Measurements from ENCODE around the gene SSC4D. TPM values are rescaled to one million over a fixed set of nuclear protein-coding genes. Genes with fewer than 3 reads are reported as not detected.
A peak's percentile ranks its signal among the peaks of the same experiment; 100 is the strongest.
"Not testable (repeated sequence)": the region's sequence is repeated elsewhere in the genome, so short reads cannot be mapped to it uniquely, and the experiment has no call there.

Gene SSC4D
- polyA plus RNA-seq, 2 donors = 0.59 to 0.88 TPM

- H3K27me3 ChIP-seq (ENCODE audit: control insufficient read depth in 1 of 2, insufficient read depth in 2 of 2, low read length in 2 of 2); H3K4me1 ChIP-seq (ENCODE audit: control insufficient read depth in 2 of 2, insufficient read depth in 2 of 2, low read length in 1 of 2); H3K36me3 ChIP-seq (ENCODE audit: control insufficient read depth in 2 of 2, insufficient read depth in 2 of 2, low read length in 1 of 2); H3K4me3 ChIP-seq (ENCODE audit: low read depth in 1 of 2, low read length in 2 of 2); H3K9me3 ChIP-seq (ENCODE audit: control insufficient read depth in 2 of 2, insufficient read depth in 1 of 2, low read depth in 1 of 2, low read length in 1 of 2); H3K27ac ChIP-seq (ENCODE audit: low read depth in 2 of 2, low read length in 1 of 2): not testable (repeated sequence)
- WGBS, 2 donors = 77 to 86% methylated on average over 8 of the region's 8 CpGs
Measured at GRCh38 chr7:76403097-76403496, 6.4 kb downstream of the SSC4D start.

- H3K27me3 ChIP-seq (ENCODE audit: control insufficient read depth in 1 of 2, insufficient read depth in 2 of 2, low read length in 2 of 2) = no peaks in the 10 kb centered on the region
- peaks cover 0 to 3% of the 10 kb centered on the region in 2 donors for H3K36me3 ChIP-seq (ENCODE audit: control insufficient read depth in 2 of 2, insufficient read depth in 2 of 2, low read length in 1 of 2)
- no peaks in the 10 kb centered on the region for H3K9me3 ChIP-seq (ENCODE audit: control insufficient read depth in 2 of 2, insufficient read depth in 1 of 2, low read depth in 1 of 2, low read length in 1 of 2)
- WGBS, 2 donors = 93 to 95% methylated on average over 23 of the region's 23 CpGs
- H3K4me1 ChIP-seq (ENCODE audit: control insufficient read depth in 2 of 2, insufficient read depth in 2 of 2, low read length in 1 of 2) = peaks cover 0 to 4% of the 10 kb centered on the region in 2 donors
- H3K4me3 ChIP-seq (ENCODE audit: low read depth in 1 of 2, low read length in 2 of 2) = no peak overlapping the region
- H3K27ac ChIP-seq (ENCODE audit: low read depth in 2 of 2, low read length in 1 of 2) = no peak overlapping the region
Measured at GRCh38 chr7:76400248-76400647, 9.2 kb downstream of the SSC4D start.

- Histone ChIP-seq H3K4me1 (ENCODE audit: control insufficient read depth in 2 of 2, insufficient read depth in 2 of 2, low read length in 1 of 2) (peaks cover 0 to 7% of the 10 kb centered on the region in 2 donors), H3K27me3 (ENCODE audit: control insufficient read depth in 1 of 2, insufficient read depth in 2 of 2, low read length in 2 of 2) (no peaks in the 10 kb centered on the region), H3K4me3 (ENCODE audit: low read depth in 1 of 2, low read length in 2 of 2) (peak overlapping the region; percentile 52 to 53), H3K36me3 (ENCODE audit: control insufficient read depth in 2 of 2, insufficient read depth in 2 of 2, low read length in 1 of 2) (peaks cover 0 to 3% of the 10 kb centered on the region in 2 donors), H3K27ac (ENCODE audit: low read depth in 2 of 2, low read length in 1 of 2) (no peak overlapping the region), H3K9me3 (ENCODE audit: control insufficient read depth in 2 of 2, insufficient read depth in 1 of 2, low read depth in 1 of 2, low read length in 1 of 2) (no peaks in the 10 kb centered on the region)
- WGBS, 2 donors = 13 to 17% methylated on average over 44 to 45 of the region's 45 CpGs
Measured at GRCh38 chr7:76397409-76398183, 11.9 kb downstream of the SSC4D start.

- H3K27ac ChIP-seq (ENCODE audit: low read depth in 2 of 2, low read length in 1 of 2) = no peak overlapping the region
Measured at GRCh38 chr7:76396864-76397263, 12.6 kb downstream of the SSC4D start.

GRCh38 chr7:76395965-76396726 lies 13.4 kb downstream of the SSC4D start:
- H3K27me3 ChIP-seq (ENCODE audit: control insufficient read depth in 1 of 2, insufficient read depth in 2 of 2, low read length in 2 of 2) = no peaks in the 10 kb centered on the region
- peaks cover 0 to 7% of the 10 kb centered on the region in 2 donors for H3K4me1 ChIP-seq (ENCODE audit: control insufficient read depth in 2 of 2, insufficient read depth in 2 of 2, low read length in 1 of 2)
- no peaks in the 10 kb centered on the region for H3K9me3 ChIP-seq (ENCODE audit: control insufficient read depth in 2 of 2, insufficient read depth in 1 of 2, low read depth in 1 of 2, low read length in 1 of 2)
- H3K27ac ChIP-seq (ENCODE audit: low read depth in 2 of 2, low read length in 1 of 2) = no peak overlapping the region
- H3K4me3 ChIP-seq (ENCODE audit: low read depth in 1 of 2, low read length in 2 of 2) = no peak overlapping the region
- peaks cover 0 to 3% of the 10 kb centered on the region in 2 donors for H3K36me3 ChIP-seq (ENCODE audit: control insufficient read depth in 2 of 2, insufficient read depth in 2 of 2, low read length in 1 of 2)
- 68 to 70% methylated on average over 13 of the region's 13 CpGs for WGBS, 2 donors

More at GRCh38 chr7:76396864-76397263, 12.6 kb downstream of the SSC4D start:
- H3K4me1 ChIP-seq (ENCODE audit: control insufficient read depth in 2 of 2, insufficient read depth in 2 of 2, low read length in 1 of 2) = peaks cover 0 to 7% of the 10 kb centered on the region in 2 donors
- peak overlapping the region in 1 of 2 donors; percentile 52 for H3K4me3 ChIP-seq (ENCODE audit: low read depth in 1 of 2, low read length in 2 of 2)
- no peaks in the 10 kb centered on the region for H3K9me3 ChIP-seq (ENCODE audit: control insufficient read depth in 2 of 2, insufficient read depth in 1 of 2, low read depth in 1 of 2, low read length in 1 of 2)
- H3K36me3 ChIP-seq (ENCODE audit: control insufficient read depth in 2 of 2, insufficient read depth in 2 of 2, low read length in 1 of 2) = peaks cover 0 to 3% of the 10 kb centered on the region in 2 donors
- H3K27me3 ChIP-seq (ENCODE audit: control insufficient read depth in 1 of 2, insufficient read depth in 2 of 2, low read length in 2 of 2) = no peaks in the 10 kb centered on the region
- WGBS, 2 donors = 53 to 63% methylated on average over 8 of the region's 8 CpGs

- not testable (repeated sequence) for H3K4me3 ChIP-seq (ENCODE audit: low read depth in 1 of 2, low read length in 2 of 2); H3K27ac ChIP-seq (ENCODE audit: low read depth in 2 of 2, low read length in 1 of 2); H3K9me3 ChIP-seq (ENCODE audit: control insufficient read depth in 2 of 2, insufficient read depth in 1 of 2, low read depth in 1 of 2, low read length in 1 of 2); H3K27me3 ChIP-seq (ENCODE audit: control insufficient read depth in 1 of 2, insufficient read depth in 2 of 2, low read length in 2 of 2); H3K4me1 ChIP-seq (ENCODE audit: control insufficient read depth in 2 of 2, insufficient read depth in 2 of 2, low read length in 1 of 2); H3K36me3 ChIP-seq (ENCODE audit: control insufficient read depth in 2 of 2, insufficient read depth in 2 of 2, low read length in 1 of 2)
- WGBS, 2 donors = 85 to 90% methylated on average over 11 of the region's 11 CpGs
Measured at GRCh38 chr7:76395605-76395964, 13.9 kb downstream of the SSC4D start.

GRCh38 chr7:76394957-76395356 lies 14.5 kb downstream of the SSC4D start:
- Histone ChIP-seq H3K36me3 (ENCODE audit: control insufficient read depth in 2 of 2, insufficient read depth in 2 of 2, low read length in 1 of 2) (no peaks in the 10 kb centered on the region), H3K4me3 (ENCODE audit: low read depth in 1 of 2, low read length in 2 of 2) (no peak overlapping the region), H3K4me1 (ENCODE audit: control insufficient read depth in 2 of 2, insufficient read depth in 2 of 2, low read length in 1 of 2) (peaks cover 0 to 7% of the 10 kb centered on the region in 2 donors), H3K9me3 (ENCODE audit: control insufficient read depth in 2 of 2, insufficient read depth in 1 of 2, low read depth in 1 of 2, low read length in 1 of 2) (no peaks in the 10 kb centered on the region), H3K27ac (ENCODE audit: low read depth in 2 of 2, low read length in 1 of 2) (no peak overlapping the region), H3K27me3 (ENCODE audit: control insufficient read depth in 1 of 2, insufficient read depth in 2 of 2, low read length in 2 of 2) (no peaks in the 10 kb centered on the region)
- WGBS, 2 donors = 90 to 93% methylated on average over 9 of the region's 9 CpGs

GRCh38 chr7:76393116-76394031 lies 16.1 kb downstream of the SSC4D start:
- Histone ChIP-seq H3K4me3 (ENCODE audit: low read depth in 1 of 2, low read length in 2 of 2) (peak overlapping the region; percentile 60 to 81), H3K4me1 (ENCODE audit: control insufficient read depth in 2 of 2, insufficient read depth in 2 of 2, low read length in 1 of 2) (peaks cover 0 to 7% of the 10 kb centered on the region in 2 donors), H3K9me3 (ENCODE audit: control insufficient read depth in 2 of 2, insufficient read depth in 1 of 2, low read depth in 1 of 2, low read length in 1 of 2) (no peaks in the 10 kb centered on the region), H3K36me3 (ENCODE audit: control insufficient read depth in 2 of 2, insufficient read depth in 2 of 2, low read length in 1 of 2) (no peaks in the 10 kb centered on the region), H3K27me3 (ENCODE audit: control insufficient read depth in 1 of 2, insufficient read depth in 2 of 2, low read length in 2 of 2) (no peaks in the 10 kb centered on the region), H3K27ac (ENCODE audit: low read depth in 2 of 2, low read length in 1 of 2) (peak overlapping the region; percentile 84 to 87)
- 3% methylated on average over 82 to 99 of the region's 99 CpGs for WGBS, 2 donors

- WGBS, 2 donors = 33 to 38% methylated on average over 12 of the region's 12 CpGs
- Histone ChIP-seq H3K27ac (ENCODE audit: low read depth in 2 of 2, low read length in 1 of 2) (peak overlapping the region; percentile 84 to 87), H3K4me3 (ENCODE audit: low read depth in 1 of 2, low read length in 2 of 2) (peak overlapping the region; percentile 43 to 60), H3K9me3 (ENCODE audit: control insufficient read depth in 2 of 2, insufficient read depth in 1 of 2, low read depth in 1 of 2, low read length in 1 of 2) (no peaks in the 10 kb centered on the region), H3K4me1 (ENCODE audit: control insufficient read depth in 2 of 2, insufficient read depth in 2 of 2, low read length in 1 of 2) (peaks cover 0 to 5% of the 10 kb centered on the region in 2 donors), H3K36me3 (ENCODE audit: control insufficient read depth in 2 of 2, insufficient read depth in 2 of 2, low read length in 1 of 2) (no peaks in the 10 kb centered on the region), H3K27me3 (ENCODE audit: control insufficient read depth in 1 of 2, insufficient read depth in 2 of 2, low read length in 2 of 2) (no peaks in the 10 kb centered on the region)
Measured at GRCh38 chr7:76392531-76393115, 16.9 kb downstream of the SSC4D start.

Measured in esophagus (tissue), 2 donors.